H1 (cell line): ENCODE measurements around the gene SLC39A6. TPM values are rescaled to one million over a fixed set of nuclear protein-coding genes. Genes with fewer than 3 reads are reported as not detected.

Experiments
- CTCF ChIA-PET: fragments of 300-600 bp; sonication (Branson Sonifier 250); formaldehyde crosslinking; loops from one replicate; lab custom pipeline; 2021; ENCODE audit not compliant: partially characterized antibody; lab: Charles Lee
- POLR2A ChIA-PET: fragments of 300-600 bp; sonication (Branson Sonifier 250); formaldehyde crosslinking; loops from one replicate; lab custom pipeline; 2021; ENCODE audit warnings: inconsistent platforms; ENCODE audit not compliant: partially characterized antibody; lab: Charles Lee
- DNase-seq, 2 experiments: peaks; one replicate each; pipeline versions ENCODE4 v3.0.0 to v3.0.0-alpha.2; 2010 to 2022; ENCODE audit warnings: low spot score in 2 of 2, low read depth in 1 of 2, mixed read lengths in 1 of 2
- FAIRE-seq: peaks from 2 replicates; lab custom pipeline; 2011; peaks lifted over from hg19 to GRCh38; lab: Jason Lieb, UNC
- H2AFZ ChIP-seq: 2 replicates; pipeline ENCODE4 v1.8.1; 2012; ENCODE audit warnings: low read length, inconsistent platforms
- H2AK5ac ChIP-seq: 2 replicates; pipeline ENCODE4 v1.6.1; 2013; ENCODE audit warnings: low read depth, low read length
- H2BK120ac ChIP-seq: replicated peaks from 2 replicates; pipeline ENCODE3; 2013; ENCODE audit warnings: low read depth, low read length, inconsistent platforms
- H2BK12ac ChIP-seq: 2 replicates; pipeline ENCODE4 v1.6.1; 2013; ENCODE audit warnings: low read depth, low read length
- H2BK15ac ChIP-seq: 2 replicates; pipeline ENCODE4 v1.6.1; 2013; ENCODE audit warnings: low read length
- H2BK20ac ChIP-seq: 2 replicates; pipeline ENCODE4 v1.6.1; 2013; ENCODE audit warnings: low read length
- H2BK5ac ChIP-seq: 2 replicates; pipeline ENCODE4 v1.6.1; 2013; ENCODE audit warnings: low read depth, low read length
- H3K14ac ChIP-seq: 2 replicates; pipeline ENCODE4 v1.6.1; 2013; ENCODE audit warnings: inconsistent platforms; ENCODE audit not compliant: insufficient read length
- H3K18ac ChIP-seq: 2 replicates; pipeline ENCODE4 v1.6.1; 2013; ENCODE audit warnings: low read length; ENCODE audit errors: extremely low read depth
- H3K23ac ChIP-seq: 2 replicates; pipeline ENCODE4 v1.6.1; 2013; ENCODE audit warnings: inconsistent platforms; ENCODE audit not compliant: insufficient read length
- H3K23me2 ChIP-seq: 2 replicates; pipeline ENCODE4 v1.6.1; 2013; ENCODE audit warnings: low read depth, low read length
- H3K27ac ChIP-seq: 2 replicates; pipeline ENCODE4 v1.6.1; 2011; ENCODE audit warnings: low read depth, low read length, inconsistent platforms
- H3K27me3 ChIP-seq, 4 experiments: replicated peaks in 1 of 4; 1 replicate in 1 of 4; 2 replicates in 3 of 4; pipeline versions ENCODE4 v1.6.1 to v1.8.1; 2011 to 2013; ENCODE audit warnings: low read length in 3 of 4, mild to moderate bottlenecking in 3 of 4, inconsistent platforms in 2 of 4, mixed read lengths in 2 of 4, moderate library complexity in 1 of 4; ENCODE audit not compliant: control insufficient read depth in 3 of 4, insufficient read depth in 3 of 4; ENCODE audit errors: extremely low read depth in 1 of 4
- H3K36me3 ChIP-seq, 4 experiments: 2 replicates each; pipeline versions ENCODE4 v1.6.1 to v1.8.1; 2011 to 2013; ENCODE audit warnings: mild to moderate bottlenecking in 4 of 4, low read length in 3 of 4, moderate library complexity in 2 of 4, control low read depth in 1 of 4, inconsistent platforms in 1 of 4; ENCODE audit not compliant: insufficient read depth in 4 of 4, control insufficient read depth in 2 of 4
- H3K4ac ChIP-seq: replicated peaks from 2 replicates; pipeline ENCODE3; 2013; ENCODE audit warnings: low read length, low read depth, mixed read lengths, inconsistent platforms; ENCODE audit not compliant: insufficient read length
- H3K4me1 ChIP-seq, 4 experiments: replicated peaks in 1 of 4; 1 replicate in 1 of 4; 2 replicates in 3 of 4; pipeline versions ENCODE4 v1.6.1 to v1.8.1; 2011 to 2013; ENCODE audit warnings: low read length in 3 of 4, inconsistent platforms in 2 of 4, mixed read lengths in 1 of 4; ENCODE audit not compliant: insufficient read depth in 4 of 4, control insufficient read depth in 3 of 4
- H3K4me2 ChIP-seq, 2 experiments: 2 replicates each; pipeline versions ENCODE4 v1.6.1 to v1.8.1; 2011 to 2013; ENCODE audit warnings: low read depth in 2 of 2, low read length in 2 of 2, control low read depth in 1 of 2, inconsistent platforms in 1 of 2, mild to moderate bottlenecking in 1 of 2; ENCODE audit not compliant: insufficient read depth in 1 of 2
- H3K4me3 ChIP-seq, 4 experiments: fragments of 200-600, 300-600 bp in 1 of 4; sonication (generic), shearing (Covaris generic), sonication (Bioruptor Twin) in 1 of 4; 2 replicates each; pipeline versions ENCODE4 v1.5.1 to v1.8.1; 2011 to 2016; ENCODE audit warnings: low read length in 4 of 4, low read depth in 3 of 4, control low read depth in 2 of 4, inconsistent platforms in 2 of 4, mild to moderate bottlenecking in 2 of 4, mixed read lengths in 1 of 4, moderate library complexity in 1 of 4; ENCODE audit not compliant: insufficient read depth in 2 of 4; ENCODE audit errors: extremely low read depth in 1 of 4
- H3K56ac ChIP-seq: replicated peaks from 2 replicates; pipeline ENCODE3; 2013; ENCODE audit warnings: low read depth, mild to moderate bottlenecking, mixed read lengths, low read length, inconsistent platforms; ENCODE audit not compliant: insufficient read length
- H3K79me1 ChIP-seq: 2 replicates; pipeline ENCODE4 v1.6.1; 2013; ENCODE audit warnings: low read depth, low read length, control low read depth
- H3K79me2 ChIP-seq, 2 experiments: 2 replicates each; pipeline versions ENCODE4 v1.6.1 to v1.8.1; 2012 to 2013; ENCODE audit warnings: low read length in 2 of 2, mild to moderate bottlenecking in 2 of 2, inconsistent platforms in 1 of 2; ENCODE audit not compliant: insufficient read depth in 2 of 2, control insufficient read depth in 1 of 2
- H3K9ac ChIP-seq, 4 experiments: replicated peaks in 1 of 4; 1 replicate in 1 of 4; 2 replicates in 3 of 4; pipeline versions ENCODE4 v1.6.1 to v1.8.1; 2011 to 2013; ENCODE audit warnings: low read depth in 3 of 4, low read length in 3 of 4, control low read depth in 2 of 4, mild to moderate bottlenecking in 2 of 4, moderate library complexity in 2 of 4, inconsistent platforms in 1 of 4; ENCODE audit errors: extremely low read depth in 1 of 4
- H3K9me3 ChIP-seq, 2 experiments: 2 replicates each; pipeline versions ENCODE4 v1.6.1 to v1.8.1; 2012 to 2013; ENCODE audit warnings: mild to moderate bottlenecking in 2 of 2, moderate library complexity in 2 of 2, control low read depth in 1 of 2, inconsistent platforms in 1 of 2, low read depth in 1 of 2, low read length in 1 of 2, mixed read lengths in 1 of 2; ENCODE audit not compliant: insufficient read depth in 2 of 2
- H4K20me1 ChIP-seq, 2 experiments: replicated peaks in 1 of 2; 2 replicates each; pipeline versions ENCODE3 to v1.8.1; 2011 to 2013; ENCODE audit warnings: inconsistent platforms in 2 of 2, low read length in 2 of 2, mild to moderate bottlenecking in 1 of 2; ENCODE audit not compliant: insufficient read depth in 2 of 2, control insufficient read depth in 1 of 2
- H4K5ac ChIP-seq: 2 replicates; pipeline ENCODE4 v1.6.1; 2013; ENCODE audit warnings: low read length, low read depth, mixed read lengths, inconsistent platforms; ENCODE audit not compliant: insufficient read length
- H4K8ac ChIP-seq: 2 replicates; pipeline ENCODE4 v1.8.0; 2013; ENCODE audit warnings: mild to moderate bottlenecking, moderate library complexity, low read length, inconsistent platforms; ENCODE audit not compliant: insufficient read depth; ENCODE audit errors: extremely low read depth
- H4K91ac ChIP-seq: replicated peaks from 2 replicates; pipeline ENCODE3; 2013; ENCODE audit warnings: low read length, mixed read lengths, inconsistent platforms; ENCODE audit not compliant: insufficient read length
- CHD2 ChIP-seq: IDR thresholded peaks from 2 replicates; pipeline ENCODE4 v1.6.1; 2012; ENCODE audit warnings: low read length, improper control_type of control experiment
- GABPA ChIP-seq: IDR thresholded peaks from 2 replicates; pipeline ENCODE4 v1.6.1; 2011; ENCODE audit warnings: mild to moderate bottlenecking, low read length, moderate library complexity, borderline replicate concordance; ENCODE audit not compliant: insufficient read depth
- HDAC2 ChIP-seq, 2 experiments: fragments of 300-600 bp in 1 of 2; sonication (generic) in 1 of 2; IDR thresholded peaks; 2 replicates each; pipeline ENCODE4 v1.6.1; 2011 to 2012; ENCODE audit warnings: low read depth in 2 of 2, low read length in 2 of 2, mild to moderate bottlenecking in 2 of 2, moderate library complexity in 2 of 2, borderline replicate concordance in 1 of 2, inconsistent platforms in 1 of 2
- POLR2A ChIP-seq, 2 experiments: IDR thresholded peaks; 1 replicate in 1 of 2; 2 replicates in 1 of 2; pipeline ENCODE4 v1.6.1; 2011; ENCODE audit warnings: low read depth in 2 of 2, low read length in 2 of 2, mild to moderate bottlenecking in 2 of 2; ENCODE audit errors: control extremely low read depth in 1 of 2
- SAP30 ChIP-seq: fragments of 300-600 bp; sonication (generic); IDR thresholded peaks from 2 replicates; pipeline ENCODE4 v1.7.1; 2012; ENCODE audit warnings: low read length, moderate library complexity, mild to moderate bottlenecking, inconsistent platforms; ENCODE audit not compliant: insufficient read depth, insufficient replicate concordance
- SIN3A ChIP-seq, 2 experiments: IDR thresholded peaks in 1 of 2; conservative IDR thresholded peaks in 1 of 2; 2 replicates each; pipeline ENCODE4 v1.6.1; 2011 to 2012; ENCODE audit warnings: low read length in 2 of 2, improper control_type of control experiment in 1 of 2, low read depth in 1 of 2, mild to moderate bottlenecking in 1 of 2
- SP1 ChIP-seq: IDR thresholded peaks from 2 replicates; pipeline ENCODE4 v1.6.1; 2011; ENCODE audit warnings: low read depth, low read length
- ZNF274 ChIP-seq: IDR thresholded peaks from 2 replicates; pipeline ENCODE4 v1.7.0; 2012; ENCODE audit warnings: low read length, borderline replicate concordance; ENCODE audit errors: extremely low read depth
- WGBS, 2 experiments: shearing (Covaris generic) in 1 of 2; methylation state at CpG; one replicate each; pipeline versions ENCODE4 v1.1.6 to v1.1.7; 2013 to 2015; ENCODE audit warnings: low lambda C conversion rate in 2 of 2, mixed read lengths in 2 of 2, inconsistent platforms in 1 of 2, low coverage in 1 of 2, missing lambda C conversion rate in 1 of 2; ENCODE audit not compliant: insufficient replicate concordance in 2 of 2, insufficient coverage in 1 of 2, insufficient read length in 1 of 2; ENCODE audit errors: extremely low coverage in 1 of 2, missing lambda C conversion rate in 1 of 2; 5-methylcytosine and 5-hydroxymethylcytosine counted together
- polyA plus RNA-seq, 7 experiments: library from polyadenylated mRNA; depleted of rRNA in 3 of 7; stranded (reverse) in 5 of 7; unstranded in 2 of 7; fragments of >200 nt in 5 of 7; fragments of 200-250 nt in 2 of 7; gene quantifications; 1 replicate in 5 of 7; 2 replicates in 1 of 7; 4 replicates in 1 of 7; pipeline versions ENCODE4 v1.2.1 to v1.2.3, GENCODE V29; 2011 to 2013; ENCODE audit warnings: missing spikeins in 2 of 7, mixed read lengths in 2 of 7
- total RNA-seq: library from RNA; stranded (reverse); fragmentation: NEBNext Ultra II Directional; extraction: Animal tissue kit (Norgen Biotek cat#: 25700); gene quantifications from 2 replicates; pipeline ENCODE4 v1.2.1, GENCODE V29; 2021

Gene SLC39A6
- total and polyA plus RNA-seq, 2 of the 8 experiments (the other 6 are each of a cell fraction or from before 2014, with no cell fraction given) = 36.8 to 55.4 TPM

DNA sequence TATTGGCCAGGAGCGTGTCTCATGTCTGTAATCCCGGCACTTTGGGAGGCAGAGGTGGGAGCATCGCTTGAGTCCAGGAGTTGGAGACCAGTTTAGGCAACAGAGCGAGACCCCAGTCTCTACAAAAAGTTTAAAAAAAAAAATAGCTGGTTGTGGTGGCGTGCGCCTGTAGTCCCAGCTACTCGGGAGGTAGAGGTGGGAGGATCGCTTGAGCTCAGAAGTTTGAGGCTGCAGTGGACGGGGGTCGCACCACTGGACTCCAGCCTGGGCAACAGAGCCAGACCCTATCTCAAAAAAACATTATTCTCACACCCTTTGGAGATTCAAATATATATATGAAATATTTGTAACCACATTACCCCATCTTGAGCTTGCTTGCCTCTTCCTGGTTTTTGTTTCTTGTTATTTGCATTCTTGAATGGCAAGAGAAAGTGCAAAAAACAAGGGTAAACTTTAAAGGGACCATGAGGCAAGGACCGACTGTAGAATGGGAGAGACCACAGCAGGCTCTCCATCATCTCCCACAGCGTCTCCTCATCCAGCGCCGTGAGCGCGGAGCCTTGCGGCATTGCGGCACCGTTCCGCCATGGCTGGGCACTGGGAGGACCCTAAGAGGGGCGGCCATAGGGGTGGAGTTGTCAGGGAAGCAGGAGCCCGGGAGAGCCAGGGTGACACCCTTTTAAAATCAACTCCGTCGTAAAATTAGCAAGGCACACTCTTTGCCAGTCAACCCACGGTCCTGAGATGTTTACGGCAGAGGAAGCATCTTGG lies 1.9 kb upstream of the SLC39A6 start:
- POLR2A ChIA-PET = interaction anchor here (0.6 to 2.1 kb wide), 5 partner anchors 13 to 669 kb away, joined by 3 to 7 read pairs (median 3); no protein-coding TSS in a partner anchor
- WGBS, 2 experiments = 93% methylated on average over 26 of the region's 26 CpGs; no CpG with 5 or more reads in 1 of the 2 experiments

More for the DNA sequence above, 1.9 kb upstream of the SLC39A6 start:
- TF ChIP-seq HDAC2 (IDR thresholded peaks at IDR 0.05; ENCODE audit: borderline replicate concordance in 1 of 2, low read depth in 2 of 2, low read length in 2 of 2) (no peak), SP1 (no peak), SIN3A (conservative IDR thresholded peaks at IDR 0.05 in 1 of 2, IDR thresholded peaks at IDR 0.05 in 1 of 2; ENCODE audit: low read depth in 1 of 2, low read length in 2 of 2) (no peak), CHD2 (no peak), ZNF274 (no peak), SAP30 (no peak), GABPA (no peak), POLR2A (IDR thresholded peaks at IDR 0.05; ENCODE audit: control extremely low read depth in 1 of 2, low read depth in 2 of 2, low read length in 2 of 2) (no peak)
- H4K91ac ChIP-seq = no peak overlapping the region
- H2BK120ac ChIP-seq = no peak overlapping the region
- no peak overlapping the region for H3K14ac ChIP-seq
- H3K9ac ChIP-seq = peak overlapping the region in 1 of 4 experiments; percentile 19; a peak in 2 of 7 replicates
- H4K5ac ChIP-seq = no peak overlapping the region
- H3K27ac ChIP-seq = no peak overlapping the region
- H2BK20ac ChIP-seq = no peak overlapping the region
- DNase-seq = no peak
- H2AK5ac ChIP-seq = no peak overlapping the region
- H2AFZ ChIP-seq = no peak overlapping the region
- no peak overlapping the region for H3K4ac ChIP-seq
- peak overlapping the region; percentile 94 to 99 (median 95) for H3K4me3 ChIP-seq
- no peaks in the 10 kb centered on the region for H3K9me3 ChIP-seq
- FAIRE-seq = no peak
- H3K79me2 ChIP-seq = peaks cover 35 to 84% of the 10 kb centered on the region in 2 experiments
- no peak overlapping the region for H2BK12ac ChIP-seq
- 0 out of 7 replicates have a peak, but pooled peaks cover 0 to 2% (median 0%) of the 10 kb centered on the region in 4 experiments for H3K27me3 ChIP-seq
- H2BK15ac ChIP-seq = no peak overlapping the region
- peaks cover 12% of the 10 kb centered on the region for H3K23me2 ChIP-seq
- peaks cover 16% of the 10 kb centered on the region for H3K79me1 ChIP-seq
- no peak overlapping the region for H3K18ac ChIP-seq
- H2BK5ac ChIP-seq = no peak overlapping the region
- H4K8ac ChIP-seq = no peak overlapping the region
- peak overlapping the region; percentile 85 to 100 for H3K4me2 ChIP-seq
- CTCF ChIA-PET = interaction anchor here (0.6 to 1.2 kb wide), 2 partner anchors 575 to 816 kb away, joined by 3 read pairs; no protein-coding TSS in a partner anchor
- no peak overlapping the region for H3K23ac ChIP-seq
- H3K56ac ChIP-seq = no peak overlapping the region
- H3K36me3 ChIP-seq = peaks cover 0 to 24% (median 2%) of the 10 kb centered on the region in 4 experiments; a peak in 4 of 8 replicates
- H3K4me1 ChIP-seq = peaks cover 0 to 6% (median 3%) of the 10 kb centered on the region in 4 experiments; a peak in 3 of 7 replicates
- peaks cover 16 to 27% of the 10 kb centered on the region in 2 experiments for H4K20me1 ChIP-seq
